H1 (cell line): ENCODE data around the gene COL20A1.

Experiments
- CEBPB ChIP-seq: IDR thresholded peaks from 2 replicates; pipeline ENCODE4 v1.6.1; 2012; ENCODE audit warnings: low read depth, low read length
- CTCF ChIP-seq, 3 experiments: IDR thresholded peaks; 1 replicate in 2 of 3; 2 replicates in 1 of 3; pipeline versions ENCODE4 v1.5.1 to v1.6.1; 2011; ENCODE audit warnings: low read length in 3 of 3, mild to moderate bottlenecking in 3 of 3, inconsistent platforms in 2 of 3, low read depth in 1 of 3, moderate library complexity in 1 of 3; ENCODE audit not compliant: insufficient read depth in 1 of 3; ENCODE audit errors: control extremely low read depth in 1 of 3
- EZH2 ChIP-seq: fragments of 200-600 bp; sonication (generic); IDR thresholded peaks from 2 replicates; pipeline ENCODE4 v1.7.1; 2012; ENCODE audit warnings: low read depth, mild to moderate bottlenecking, moderate library complexity, low read length, inconsistent platforms; ENCODE audit not compliant: severe bottlenecking
- JUND ChIP-seq: IDR thresholded peaks from 2 replicates; pipeline ENCODE4 v1.6.1; 2011; ENCODE audit warnings: mild to moderate bottlenecking, improper control_type of control experiment, low read length
- MAX ChIP-seq: IDR thresholded peaks from 2 replicates; pipeline ENCODE4 v1.6.1; 2012; ENCODE audit warnings: inconsistent platforms
- NANOG ChIP-seq: IDR thresholded peaks from 2 replicates; pipeline ENCODE4 v1.6.1; 2011; ENCODE audit warnings: low read length, low read depth, mild to moderate bottlenecking, inconsistent platforms; ENCODE audit not compliant: insufficient read depth, poor library complexity, severe bottlenecking
- POLR2A ChIP-seq, 2 experiments: IDR thresholded peaks; 1 replicate in 1 of 2; 2 replicates in 1 of 2; pipeline ENCODE4 v1.6.1; 2011; ENCODE audit warnings: low read depth in 2 of 2, low read length in 2 of 2, mild to moderate bottlenecking in 2 of 2; ENCODE audit errors: control extremely low read depth in 1 of 2

- TF ChIP-seq JUND (no peak), POLR2A (IDR thresholded peaks at IDR 0.05; ENCODE audit: control extremely low read depth in 1 of 2, low read depth in 2 of 2, low read length in 2 of 2) (no peak), EZH2 (no peak), CTCF (IDR thresholded peaks at IDR 0.05; ENCODE audit: control extremely low read depth in 1 of 3, insufficient read depth in 1 of 3, low read depth in 1 of 3, low read length in 3 of 3) (no peak), CEBPB (no peak), MAX (no peak), NANOG (no peak)
Measured at GRCh38 chr20:63298731-63299312, 5.8 kb downstream of the COL20A1 start.
